ES-I3 (cell line): ENCODE data around the gene DNAJC15.
A peak's percentile ranks its signal among the peaks of the same experiment; 100 is the strongest.
"Not testable (repeated sequence)": the region's sequence is repeated elsewhere in the genome, so short reads cannot be mapped to it uniquely, and the experiment has no call there.

ENCODE experiments used
- H3K36me3 ChIP-seq: 2 replicates; pipeline ENCODE4 v1.6.1; 2013; ENCODE audit warnings: mild to moderate bottlenecking, low read length, control low read depth, moderate library complexity; ENCODE audit not compliant: insufficient read depth
- H3K4me1 ChIP-seq: 2 replicates; pipeline ENCODE4 v1.6.1; 2013; ENCODE audit warnings: mild to moderate bottlenecking, control low read depth, low read length; ENCODE audit not compliant: insufficient read depth
- H3K9ac ChIP-seq: 2 replicates; pipeline ENCODE4 v1.6.1; 2013; ENCODE audit warnings: low read depth, mild to moderate bottlenecking, low read length, moderate library complexity
- H3K9me3 ChIP-seq: 2 replicates; pipeline ENCODE4 v1.6.1; 2013; ENCODE audit warnings: mild to moderate bottlenecking, low read length, moderate library complexity; ENCODE audit not compliant: control insufficient read depth, insufficient read depth

DNAJC15 gene

DNA sequence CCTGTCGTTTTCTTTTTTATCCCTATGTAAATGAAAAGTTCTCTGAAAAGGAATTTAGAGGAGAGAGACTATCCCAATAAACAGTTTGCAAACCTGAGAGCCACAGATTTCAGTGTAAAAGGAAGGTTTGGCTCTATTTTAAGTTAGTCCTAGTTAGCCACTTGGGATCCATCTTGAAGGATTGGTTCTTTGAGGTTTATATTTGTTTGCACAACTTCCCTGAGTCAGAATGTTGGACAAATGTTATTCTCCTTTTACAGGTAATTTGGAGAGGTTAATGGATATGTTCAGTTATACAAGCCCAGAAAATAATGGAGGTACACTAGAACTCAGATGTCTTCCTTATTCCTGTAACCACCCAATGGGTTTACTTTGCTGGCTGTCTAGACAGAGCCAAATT, 2.6 kb upstream of the DNAJC15 start:
- peaks cover 7% of the 10 kb centered on the region; the same call in 1 of the 2 replicates for H3K4me1 ChIP-seq
- no peaks in the 10 kb centered on the region for H3K9me3 ChIP-seq
- no peak overlapping the region for H3K9ac ChIP-seq
- no peaks in the 10 kb centered on the region for H3K36me3 ChIP-seq

DNA sequence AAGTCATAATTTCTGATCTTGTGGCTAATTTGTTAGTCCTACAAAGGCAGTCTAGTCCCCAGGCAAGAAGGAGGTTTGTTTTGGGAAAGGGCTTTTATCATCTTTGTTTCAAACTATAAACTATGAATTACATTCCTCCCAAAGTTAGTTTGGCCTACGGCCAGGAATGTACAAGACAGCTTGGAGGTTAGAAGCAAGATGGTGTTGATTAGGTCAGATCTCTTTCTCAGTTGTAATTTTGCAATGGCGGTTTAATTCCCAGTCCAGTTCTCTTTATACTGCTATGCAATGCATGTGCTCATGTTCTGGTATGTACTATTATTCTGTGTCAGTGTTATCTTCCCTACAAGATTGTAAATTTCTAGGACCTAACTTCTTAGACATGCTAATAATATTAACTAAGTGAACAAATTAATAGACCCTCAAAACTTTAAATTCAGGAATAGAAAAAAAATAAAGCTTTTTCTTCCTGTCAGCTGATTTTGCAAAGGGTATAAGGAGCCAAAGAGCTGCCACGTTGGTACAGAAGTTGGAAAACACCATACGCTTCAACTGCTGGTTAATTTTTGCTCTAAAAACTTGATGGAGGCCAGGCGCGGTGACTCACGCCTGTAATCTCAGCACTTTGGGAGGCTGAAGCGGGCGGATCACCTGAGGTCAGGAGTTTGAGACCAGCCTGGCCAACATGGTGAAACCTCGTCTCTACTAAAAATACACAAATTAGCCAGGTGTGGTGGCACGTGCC, 1.3 kb upstream of the DNAJC15 start:
- Histone ChIP-seq H3K9ac (no peak overlapping the region), H3K4me1 (peaks cover 7% of the 10 kb centered on the region; the same call in 1 of the 2 replicates), H3K9me3 (no peaks in the 10 kb centered on the region), H3K36me3 (no peaks in the 10 kb centered on the region)

DNA sequence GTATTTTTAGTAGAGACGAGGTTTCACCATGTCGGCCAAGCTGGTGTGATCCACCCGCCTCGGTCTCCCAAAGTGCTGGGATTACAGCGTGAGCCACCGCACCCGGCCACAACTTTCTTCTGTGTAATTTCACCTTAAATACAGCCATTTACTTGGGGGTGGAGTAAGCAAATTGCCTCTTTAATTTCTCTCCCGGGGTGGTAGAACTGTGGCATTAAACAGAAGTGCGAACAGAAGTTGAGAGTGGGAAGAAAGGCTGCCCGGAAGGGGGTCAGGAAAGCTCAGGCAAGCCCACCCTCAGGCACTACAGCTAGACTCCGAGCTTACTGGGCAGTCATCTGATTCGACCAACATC, 475 bp upstream of the DNAJC15 start:
- no peaks in the 10 kb centered on the region for H3K36me3 ChIP-seq
- H3K9me3 ChIP-seq = no peaks in the 10 kb centered on the region
- peak overlapping the region; percentile 75 for H3K9ac ChIP-seq
- peaks cover 7% of the 10 kb centered on the region; the same call in 1 of the 2 replicates for H3K4me1 ChIP-seq

DNA sequence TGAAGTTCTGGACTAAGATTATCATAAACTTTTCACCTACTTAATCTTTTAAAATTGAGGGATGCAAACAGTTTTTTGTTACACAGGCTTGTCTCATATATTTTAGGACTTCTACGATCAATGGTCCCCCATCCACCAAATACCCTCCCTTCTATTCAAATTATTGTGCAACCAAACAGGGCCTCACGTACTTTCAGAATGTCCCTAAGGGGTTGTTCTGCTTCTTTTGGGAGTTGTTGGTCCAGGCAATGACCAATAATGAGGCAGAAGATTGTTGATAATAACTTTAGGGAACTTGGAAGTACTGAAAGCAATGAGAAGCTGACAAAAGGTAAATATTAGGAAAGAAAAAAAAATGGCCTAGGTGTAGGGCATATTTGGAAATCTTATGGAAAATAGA, 2.9 kb downstream of the DNAJC15 start:
- H3K36me3 ChIP-seq = no peaks in the 10 kb centered on the region
- H3K9me3 ChIP-seq = no peaks in the 10 kb centered on the region
- no peaks in the 10 kb centered on the region for H3K4me1 ChIP-seq
- no peak overlapping the region for H3K9ac ChIP-seq

DNA sequence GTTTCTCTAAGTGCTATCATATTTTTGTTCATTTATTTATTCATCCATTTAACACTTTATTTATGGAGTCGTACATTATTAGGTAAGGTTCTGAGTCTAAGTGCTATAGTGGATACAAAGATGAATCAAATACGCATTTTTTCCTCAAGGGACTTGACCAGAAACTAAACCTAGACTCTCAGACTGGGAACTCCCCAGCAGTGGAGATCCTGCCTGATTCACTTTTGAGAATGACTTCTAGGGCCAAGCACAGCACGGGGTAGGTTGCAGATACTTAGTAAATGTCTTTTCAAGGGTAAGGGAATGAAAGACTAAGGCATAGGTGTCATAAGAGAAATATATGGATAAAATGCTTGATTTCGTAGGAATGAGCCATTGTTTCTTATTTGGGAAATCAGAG, 7.2 kb downstream of the DNAJC15 start:
- no peak overlapping the region for H3K9ac ChIP-seq
- H3K36me3 ChIP-seq = no peaks in the 10 kb centered on the region; the same call in 1 of the 2 replicates
- no peaks in the 10 kb centered on the region for H3K4me1 ChIP-seq
- H3K9me3 ChIP-seq = no peaks in the 10 kb centered on the region

DNA sequence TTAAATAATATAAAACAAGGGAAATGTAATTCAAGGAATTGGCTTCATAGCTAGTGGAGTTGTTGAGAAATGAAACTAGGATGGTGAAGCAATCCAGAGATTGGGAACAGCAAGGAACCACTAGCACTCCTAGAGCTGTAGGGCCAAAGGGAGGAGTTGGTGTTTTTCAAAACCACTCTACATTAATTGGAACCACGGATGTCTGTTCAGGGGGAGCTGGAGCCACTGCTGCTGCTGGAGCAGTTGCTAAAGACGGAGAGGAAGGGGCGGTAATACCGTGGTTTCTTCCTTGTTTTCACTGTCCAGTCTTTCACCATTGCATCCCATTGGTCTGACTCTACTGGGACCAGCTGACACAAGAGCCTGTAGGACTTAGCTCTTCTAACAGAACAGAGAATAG, 8.5 kb downstream of the DNAJC15 start:
- Histone ChIP-seq H3K36me3 (no peaks in the 10 kb centered on the region; the same call in 1 of the 2 replicates), H3K9ac (no peak overlapping the region), H3K4me1 (no peaks in the 10 kb centered on the region; the same call in 1 of the 2 replicates), H3K9me3 (no peaks in the 10 kb centered on the region)

DNA sequence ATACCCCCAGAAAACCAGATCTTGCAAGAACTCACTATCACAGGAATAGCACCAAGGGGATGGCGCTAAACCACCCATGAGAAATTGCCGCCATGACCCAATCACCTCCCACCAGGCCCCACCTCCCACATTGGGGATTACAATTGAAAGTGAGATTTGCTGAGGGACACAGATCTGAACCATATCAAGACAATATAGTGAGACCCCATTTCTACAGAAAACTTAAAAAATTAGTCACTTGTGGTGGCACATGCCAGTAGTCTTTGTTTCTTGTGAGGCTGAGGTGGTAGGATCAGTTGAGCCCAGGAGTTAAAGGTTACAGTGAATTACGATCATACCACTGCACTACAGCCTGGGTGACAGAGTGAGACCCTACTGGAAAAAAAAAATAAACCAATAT, 9.7 kb downstream of the DNAJC15 start:
- Histone ChIP-seq H3K4me1 (no peaks in the 10 kb centered on the region; the same call in 1 of the 2 replicates), H3K9me3 (no peaks in the 10 kb centered on the region), H3K9ac (no peak overlapping the region), H3K36me3 (no peaks in the 10 kb centered on the region; the same call in 1 of the 2 replicates)

DNA sequence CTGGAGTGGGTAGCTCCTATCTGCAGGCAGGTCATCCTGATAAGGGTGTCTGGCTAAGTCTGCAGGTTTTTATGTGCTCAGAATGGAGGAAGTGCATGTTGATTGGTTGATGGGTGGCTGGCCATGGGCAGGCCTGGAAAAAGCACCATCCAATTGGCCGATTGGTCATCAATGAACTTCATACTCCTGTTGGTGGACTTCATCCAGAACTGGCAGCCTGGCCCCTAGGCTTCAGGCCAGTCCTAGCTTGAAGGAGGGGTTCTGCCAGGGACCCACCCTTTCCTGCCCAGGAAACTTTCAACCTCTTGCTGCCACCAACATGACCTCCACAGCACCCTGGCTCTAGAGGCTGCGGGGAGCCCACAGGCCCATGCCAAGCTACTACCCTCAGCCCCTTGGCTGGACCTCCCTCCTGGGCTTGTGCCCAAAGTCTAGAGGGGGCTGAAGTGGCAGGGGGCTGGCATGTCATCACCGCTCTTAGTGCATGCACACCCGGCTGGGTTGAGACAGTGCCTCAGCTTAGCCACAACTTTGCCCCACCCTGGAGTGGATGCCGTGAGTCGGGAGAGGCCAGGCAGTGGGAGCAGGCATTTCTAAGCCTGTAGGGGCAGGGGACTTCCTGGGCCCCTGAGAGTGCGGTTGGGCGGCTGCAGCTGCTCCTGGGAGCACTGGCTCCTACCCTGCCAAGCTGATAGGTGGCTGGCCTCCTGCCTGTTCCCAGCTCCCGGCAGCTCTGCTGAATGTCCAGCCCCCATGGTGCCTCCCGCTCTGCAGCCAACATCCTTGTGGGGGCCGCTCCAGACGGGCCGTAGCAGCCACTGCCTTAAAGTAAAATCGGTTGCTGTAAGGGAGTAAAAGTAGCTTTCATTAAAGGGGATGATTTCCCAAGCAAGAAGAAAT, 13.2 kb downstream of the DNAJC15 start:
- peaks cover 3% of the 10 kb centered on the region; the same call in 1 of the 2 replicates for H3K4me1 ChIP-seq
- no peak overlapping the region for H3K9ac ChIP-seq
- H3K36me3 ChIP-seq = no peaks in the 10 kb centered on the region; the same call in 1 of the 2 replicates
- no peaks in the 10 kb centered on the region for H3K9me3 ChIP-seq

DNA sequence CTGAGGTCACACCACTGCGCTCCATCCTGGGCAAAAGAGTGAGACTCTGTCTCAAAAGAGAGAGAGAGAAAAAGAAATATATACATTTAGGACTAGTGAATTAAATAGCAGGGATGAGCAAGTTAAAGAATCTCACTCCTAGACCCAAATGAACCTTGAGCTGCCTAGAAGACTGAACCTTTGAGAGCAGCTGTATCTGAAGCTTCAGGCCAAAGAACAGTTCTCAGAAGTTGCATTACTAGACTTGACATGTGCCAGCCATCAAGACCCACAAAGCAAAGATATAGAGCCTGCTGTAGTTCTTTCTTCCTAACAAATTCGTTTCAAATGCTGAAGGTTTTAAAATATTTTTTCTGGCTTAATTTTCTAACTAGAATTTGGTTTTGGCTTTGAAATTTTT, 16.6 kb downstream of the DNAJC15 start:
- Histone ChIP-seq H3K36me3 (no peaks in the 10 kb centered on the region), H3K9me3 (no peaks in the 10 kb centered on the region), H3K9ac (no peak overlapping the region), H3K4me1 (peaks cover 13% of the 10 kb centered on the region; the same call in 1 of the 2 replicates)

DNA sequence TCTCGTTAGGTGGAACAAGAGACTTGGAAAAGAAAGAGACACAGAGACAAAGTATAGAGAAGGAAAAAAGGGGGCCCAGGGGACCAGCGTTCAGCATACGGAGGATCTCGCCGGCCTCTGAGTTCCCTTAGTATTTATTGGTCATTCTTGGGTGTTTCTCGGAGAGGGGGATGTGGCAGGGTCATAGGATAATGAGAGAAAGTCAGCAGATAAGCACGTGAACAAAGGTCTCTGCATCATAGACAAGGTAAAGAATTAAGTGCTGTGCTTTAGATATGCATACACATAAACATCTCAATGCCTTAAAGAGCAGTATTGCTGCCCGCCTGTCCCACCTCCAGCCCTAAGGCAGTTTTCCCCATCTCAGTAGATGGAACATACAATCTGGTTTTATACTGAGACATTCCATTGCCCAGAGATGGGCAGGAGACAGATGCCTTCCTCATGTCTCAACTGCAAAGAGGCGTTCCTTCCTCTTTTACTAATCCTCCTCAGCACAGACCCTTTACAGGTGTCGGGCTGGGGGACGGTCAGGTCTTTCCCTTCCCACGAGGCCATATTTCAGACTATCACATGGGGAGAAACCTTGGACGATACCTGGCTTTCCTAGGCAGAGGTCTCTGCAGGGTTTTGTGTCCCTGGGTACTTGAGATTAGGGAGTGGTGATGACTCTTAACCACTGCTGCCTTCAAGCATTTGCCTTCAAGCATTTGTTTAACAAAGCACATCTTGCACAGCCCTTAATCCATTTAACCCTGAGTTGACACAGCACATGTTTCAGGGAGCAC, 17.4 kb downstream of the DNAJC15 start:
- not testable (repeated sequence) for H3K9ac ChIP-seq
- H3K4me1 ChIP-seq = peaks cover 13% of the 10 kb centered on the region; the same call in 1 of the 2 replicates

DNA sequence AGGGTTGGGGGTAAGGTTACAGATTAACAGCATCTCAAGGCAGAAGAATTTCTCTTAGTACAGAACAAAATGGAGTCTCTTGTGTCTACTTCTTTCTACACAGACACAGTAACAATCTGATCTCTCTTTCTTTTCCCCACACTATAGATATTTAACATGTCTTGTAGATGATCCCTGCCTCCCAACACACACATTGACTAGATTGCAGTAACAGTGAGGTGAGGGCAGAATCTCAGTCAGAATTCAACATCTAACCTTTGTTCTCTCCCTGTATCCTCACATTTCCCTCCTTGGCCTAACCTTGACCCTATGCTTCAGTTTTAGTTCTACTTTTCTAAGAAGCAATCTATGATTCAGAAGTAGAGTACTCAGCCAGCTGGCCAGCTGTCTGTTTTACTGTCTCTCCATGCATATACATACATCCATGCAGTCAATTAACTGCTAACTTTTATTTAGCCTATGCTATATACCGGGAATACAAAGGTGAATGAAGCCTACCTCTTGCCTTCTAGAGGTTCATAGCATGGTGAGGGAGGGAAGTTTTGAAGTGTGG, 18.1 kb downstream of the DNAJC15 start:
- Histone ChIP-seq H3K9ac (no peak overlapping the region), H3K9me3 (no peaks in the 10 kb centered on the region), H3K36me3 (no peaks in the 10 kb centered on the region), H3K4me1 (peaks cover 13% of the 10 kb centered on the region; the same call in 1 of the 2 replicates)

More for the DNA sequence above, 17.4 kb downstream of the DNAJC15 start:
- H3K9me3 ChIP-seq, H3K36me3 ChIP-seq: not testable (repeated sequence)

DNA sequence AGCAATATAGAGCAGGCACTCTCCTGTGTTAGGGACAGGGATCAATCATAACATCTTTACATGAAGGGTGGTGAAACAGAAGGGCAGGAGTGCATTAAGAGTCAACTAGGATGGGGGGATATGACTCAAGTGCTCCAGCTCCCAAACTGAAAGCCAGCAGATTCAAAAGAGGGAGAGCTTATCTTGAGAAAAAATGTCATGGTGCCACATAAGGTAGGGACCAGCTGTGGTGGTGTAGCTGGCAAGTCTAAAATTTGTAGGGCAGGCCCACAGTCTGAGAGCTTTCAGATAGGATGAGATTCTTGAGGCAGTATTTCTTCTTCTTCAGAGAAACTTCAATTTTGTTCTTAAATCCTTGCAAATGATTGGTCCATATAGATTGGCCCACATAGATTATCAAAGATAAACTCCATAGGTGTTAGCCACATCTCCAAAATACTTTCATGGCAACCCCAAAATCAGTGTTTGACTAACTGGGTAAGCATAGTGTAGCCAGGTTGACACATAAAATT, 19.1 kb downstream of the DNAJC15 start:
- Histone ChIP-seq H3K4me1 (peaks cover 13% of the 10 kb centered on the region; the same call in 1 of the 2 replicates), H3K36me3 (no peaks in the 10 kb centered on the region), H3K9ac (no peak overlapping the region), H3K9me3 (no peaks in the 10 kb centered on the region)

DNA sequence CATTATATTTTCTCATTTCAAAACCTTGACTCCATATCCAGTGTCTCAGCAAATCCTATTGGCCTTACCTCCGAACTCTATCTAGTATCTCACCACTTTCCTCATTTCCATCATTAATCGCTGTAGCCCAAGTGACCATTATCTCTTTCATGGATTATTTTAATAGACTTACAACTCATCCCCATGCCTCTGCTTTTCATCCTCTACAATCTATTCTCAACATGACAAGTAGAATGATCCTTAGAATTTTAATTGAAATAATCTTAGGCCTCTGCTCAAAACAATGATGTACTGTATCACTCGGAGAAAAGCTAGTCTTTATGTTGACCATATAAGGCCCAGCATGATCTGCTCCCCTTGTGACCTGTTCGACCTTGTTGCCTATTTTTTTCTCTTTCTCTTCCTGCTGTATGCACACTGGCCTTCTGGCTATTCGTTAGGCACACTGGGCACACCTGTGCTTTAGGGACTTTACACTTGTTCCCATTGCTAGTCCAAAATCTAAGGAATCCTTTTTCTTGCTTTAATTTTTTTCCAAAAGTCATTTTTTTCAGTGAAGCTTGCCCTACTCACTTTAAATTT, 21.4 kb downstream of the DNAJC15 start:
- Histone ChIP-seq H3K36me3 (no peaks in the 10 kb centered on the region), H3K4me1 (peaks cover 13% of the 10 kb centered on the region; the same call in 1 of the 2 replicates), H3K9me3 (no peaks in the 10 kb centered on the region), H3K9ac (no peak overlapping the region)
